GM18499 (cell line): ENCODE data around the gene PAWR.
"Not testable (repeated sequence)": the region's sequence is repeated elsewhere in the genome, so short reads cannot be mapped to it uniquely, and the experiment has no call there.

Experiments
- ATAC-seq: cut with Tn5 transposase; IDR thresholded peaks from one replicate; pipeline ENCODE4 v1.9.1; 2021; ENCODE audit warnings: moderate number of reproducible peaks; ENCODE audit not compliant: insufficient read depth, unreplicated experiment

PAWR gene

DNA sequence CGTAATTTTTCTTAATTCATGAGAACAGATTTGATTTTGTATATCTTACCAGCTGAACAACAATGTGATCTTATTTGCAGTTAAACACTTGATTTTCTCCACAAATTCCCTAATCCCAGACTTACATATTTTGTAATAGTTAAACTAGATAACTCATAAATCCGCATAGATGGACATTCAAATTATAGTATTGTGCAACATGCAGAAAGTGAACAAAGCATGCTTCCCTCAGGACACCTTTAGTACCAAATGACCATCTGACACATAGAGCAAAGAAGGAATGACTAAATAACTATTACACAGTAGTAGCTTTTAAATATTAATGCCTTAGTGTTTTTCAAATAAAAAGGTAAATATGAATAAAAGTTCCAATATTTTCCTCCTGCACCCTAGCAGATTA, 88.9 kb downstream of the PAWR start:
- no peak for ATAC-seq

DNA sequence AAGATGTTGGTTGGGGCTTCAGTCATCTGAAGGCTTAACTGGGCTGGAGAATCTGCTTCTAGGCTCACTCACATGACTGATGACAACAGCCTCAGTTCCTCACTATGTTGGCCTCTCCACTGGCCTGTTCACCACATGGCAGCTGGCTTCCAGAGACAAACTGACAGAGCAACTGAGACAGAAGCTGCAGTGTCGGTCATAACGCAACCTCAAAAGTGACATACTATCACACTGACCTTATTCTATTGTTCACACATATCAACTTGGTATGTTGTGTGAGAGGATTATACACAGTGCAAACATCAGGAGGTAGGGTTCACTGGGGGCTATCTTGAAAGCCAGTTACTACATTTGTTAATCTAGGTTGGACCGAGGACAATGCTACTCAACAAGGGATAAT, 92.9 kb downstream of the PAWR start:
- ATAC-seq: no peak

DNA sequence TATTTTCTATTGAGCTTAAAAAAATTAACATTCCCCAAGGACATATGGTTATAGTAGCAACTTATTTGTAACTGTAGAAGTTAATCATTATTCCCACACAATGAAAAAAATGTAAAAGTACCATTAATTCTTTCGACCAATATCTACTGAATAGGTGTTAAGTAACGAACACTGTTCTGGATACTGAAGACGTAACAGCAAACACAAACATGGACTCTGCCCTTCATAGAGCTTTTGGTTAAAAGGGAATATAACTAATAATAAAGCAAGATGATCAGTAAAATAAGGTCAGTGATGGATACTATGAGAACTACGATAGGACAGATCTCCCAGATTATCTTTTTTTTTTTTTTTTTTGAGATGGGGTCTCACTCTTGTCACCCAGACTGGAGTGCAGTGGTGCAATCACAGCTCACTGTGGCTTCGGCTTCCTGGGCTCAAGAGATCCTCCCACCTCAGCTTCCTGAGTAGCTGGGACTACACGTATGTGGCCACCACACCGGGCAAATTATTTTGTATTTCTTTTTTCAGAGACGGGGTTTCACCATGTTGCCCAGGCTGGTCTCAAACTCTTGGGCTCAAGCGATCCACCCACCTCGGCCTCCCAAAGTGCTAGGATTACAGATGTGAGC, 93.9 kb downstream of the PAWR start:
- ATAC-seq: no peak

DNA sequence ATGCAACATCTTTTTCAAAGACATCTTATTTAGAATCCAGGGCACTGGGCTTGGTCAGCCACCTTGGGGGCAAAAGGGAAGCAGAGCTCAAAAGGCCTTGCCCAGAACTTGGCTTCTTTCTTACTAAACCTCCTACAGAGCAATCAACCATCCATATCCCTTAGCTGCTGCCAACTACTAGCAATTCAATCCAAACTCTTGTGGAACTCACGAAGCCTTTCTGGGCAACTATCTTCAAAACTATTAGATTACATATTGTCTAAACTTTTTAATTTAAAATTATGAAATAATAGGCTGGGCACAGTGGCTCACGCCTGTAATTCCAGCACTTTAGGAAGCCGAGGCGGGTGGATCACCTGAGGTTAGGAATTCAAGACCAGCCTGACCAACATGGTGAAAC, 95.5 kb downstream of the PAWR start:
- ATAC-seq: no peak

DNA sequence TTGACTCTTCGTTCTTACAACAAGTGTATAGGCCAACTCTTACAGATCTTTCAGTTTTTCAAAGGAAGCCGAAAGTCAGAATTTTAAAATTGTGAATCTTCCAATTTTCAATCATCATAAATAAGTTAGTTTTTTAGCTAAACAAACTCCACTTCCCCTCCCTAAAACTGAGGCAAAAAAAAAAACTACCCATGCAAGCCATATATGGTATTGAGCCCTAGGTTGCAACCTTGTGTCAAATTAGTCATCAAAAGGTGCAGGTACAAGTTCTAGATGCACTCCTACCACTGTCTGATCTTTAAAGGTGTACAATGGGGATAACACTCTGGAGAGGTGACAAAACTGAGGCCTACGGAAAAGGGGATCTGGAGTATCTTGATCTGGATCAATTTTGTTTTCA, 97.9 kb downstream of the PAWR start:
- no peak for ATAC-seq

DNA sequence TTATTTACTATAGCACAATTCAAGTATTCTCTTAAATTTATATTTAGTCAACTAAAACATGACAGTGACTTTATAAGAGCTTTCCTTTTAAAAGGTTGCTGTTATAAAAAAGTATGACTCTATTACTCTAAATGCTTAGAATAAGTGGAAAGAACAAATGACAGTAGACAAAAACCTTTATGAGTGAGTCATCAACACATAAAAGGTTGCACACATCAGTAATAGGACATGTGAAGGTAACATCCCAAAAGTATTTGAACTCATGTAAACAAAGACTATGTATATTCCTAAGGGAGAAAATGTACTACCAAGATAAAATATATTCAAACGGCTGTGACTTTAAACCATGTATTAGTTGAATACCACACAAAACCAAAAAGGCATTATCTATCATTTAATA, 98.8 kb downstream of the PAWR start:
- ATAC-seq: no peak

DNA sequence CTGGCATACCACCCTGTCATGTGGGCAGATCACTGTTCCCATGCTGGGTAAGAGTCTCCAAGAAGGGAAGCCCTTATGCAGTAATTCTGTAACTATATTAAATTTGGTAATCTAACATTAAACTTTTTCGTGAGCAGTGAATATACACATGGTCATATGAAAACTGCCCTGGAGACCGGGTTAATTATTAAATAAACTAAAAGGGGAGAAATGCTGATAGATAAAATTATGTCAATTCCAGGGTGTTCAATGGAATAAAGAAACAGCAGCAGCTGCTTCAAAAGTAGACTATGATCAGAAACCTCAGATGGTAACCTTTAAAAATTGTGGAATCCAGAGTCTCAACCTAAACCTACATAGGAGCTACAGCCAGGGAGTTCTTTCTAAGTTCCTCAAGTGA, 100.0 kb downstream of the PAWR start:
- ATAC-seq: no peak

DNA sequence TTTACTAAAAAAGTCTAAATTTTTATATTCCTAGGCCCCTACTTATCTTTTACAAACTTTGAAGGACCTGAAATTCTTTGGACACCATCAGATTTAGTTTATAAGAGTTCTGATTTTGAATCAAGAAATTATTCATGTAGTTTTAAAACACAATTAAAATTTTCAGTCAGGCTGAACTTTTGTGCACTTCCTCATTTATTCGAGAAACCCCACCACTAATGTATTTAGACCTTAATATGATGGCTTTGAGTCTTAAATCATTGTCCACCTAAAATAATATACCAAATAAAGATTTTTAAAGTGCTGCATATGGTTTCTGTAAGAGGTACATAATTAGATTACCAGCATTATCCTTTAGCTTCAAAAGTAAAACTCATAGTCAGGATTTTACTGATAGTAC, 103.4 kb downstream of the PAWR start:
- ATAC-seq: no peak

DNA sequence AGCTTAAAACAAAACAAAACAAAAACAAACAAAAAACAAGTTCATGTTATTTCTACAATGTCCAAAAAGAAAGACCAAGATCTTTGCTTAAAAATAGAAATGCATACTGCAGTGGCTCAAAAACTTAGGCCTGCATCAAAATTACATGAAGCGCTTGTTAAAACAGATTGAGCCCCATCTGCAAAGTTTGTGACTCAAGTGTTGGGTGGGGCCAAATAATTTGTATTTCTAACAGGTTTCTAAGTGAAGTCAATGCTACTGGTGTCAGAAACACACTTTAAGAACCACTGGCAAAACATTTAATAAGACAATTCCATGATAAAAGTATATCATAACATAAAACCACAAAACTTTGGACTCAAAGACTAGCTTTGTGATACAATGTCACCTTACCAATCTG, 105.6 kb downstream of the PAWR start:
- no peak for ATAC-seq

DNA sequence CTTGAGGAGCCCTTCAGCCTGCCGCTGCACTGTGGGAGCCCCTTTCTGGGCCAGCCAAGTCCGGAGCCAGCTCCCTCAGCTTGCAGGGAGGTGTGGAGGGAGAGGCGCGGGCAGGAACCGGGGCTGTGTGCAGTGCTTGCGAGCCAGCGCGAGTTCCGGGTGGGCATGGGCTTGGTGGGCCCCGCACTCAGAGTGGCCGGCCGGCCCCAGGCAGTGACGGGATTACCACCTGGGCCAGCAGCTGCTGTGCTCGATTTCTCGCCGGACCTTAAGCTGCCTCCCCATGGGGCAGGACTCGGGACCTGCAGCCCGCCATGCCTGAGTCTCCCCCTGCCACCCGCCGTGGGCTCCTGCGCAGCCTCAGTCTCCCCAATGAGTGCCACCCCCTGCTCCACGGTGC, 116.9 kb downstream of the PAWR start:
- no peak for ATAC-seq

DNA sequence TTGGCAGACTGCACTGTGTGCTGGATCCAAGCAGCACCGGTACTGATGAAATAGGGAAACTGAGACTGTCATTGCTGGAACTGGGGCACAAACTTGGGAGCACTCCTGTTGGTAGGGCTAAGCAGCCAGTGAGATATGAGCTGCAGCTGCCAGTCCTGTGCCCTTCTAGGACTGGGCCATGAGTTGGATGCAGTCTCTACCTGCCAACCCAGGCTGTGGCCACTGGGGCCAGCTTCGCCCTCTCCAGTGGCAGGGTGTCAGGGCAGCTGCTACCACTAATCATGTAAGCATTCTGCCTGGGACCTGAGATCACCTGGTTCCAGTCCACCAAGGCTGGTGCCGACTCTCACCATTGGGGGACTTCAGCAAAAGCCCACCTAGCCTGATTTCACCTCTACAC, 121.1 kb downstream of the PAWR start:
- no peak for ATAC-seq

DNA sequence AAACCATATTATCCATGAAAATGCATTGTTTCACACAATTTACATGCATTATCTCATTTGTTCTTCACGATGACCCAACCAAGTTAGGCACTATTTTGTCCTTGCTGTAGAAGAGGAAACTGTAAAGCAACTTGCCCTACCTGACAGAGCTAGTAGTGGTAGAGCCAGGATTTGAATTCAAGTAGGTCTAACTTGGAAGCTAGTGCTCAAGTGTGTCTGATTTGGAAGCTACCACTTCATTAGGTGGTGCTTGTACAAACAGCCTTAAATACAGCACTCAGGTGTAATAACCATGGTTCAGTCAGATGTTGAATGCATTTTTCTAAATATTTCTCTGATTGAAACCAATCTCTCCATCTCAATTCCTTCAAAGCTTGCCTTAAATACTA, 123.6 kb downstream of the PAWR start:
- ATAC-seq: no peak

DNA sequence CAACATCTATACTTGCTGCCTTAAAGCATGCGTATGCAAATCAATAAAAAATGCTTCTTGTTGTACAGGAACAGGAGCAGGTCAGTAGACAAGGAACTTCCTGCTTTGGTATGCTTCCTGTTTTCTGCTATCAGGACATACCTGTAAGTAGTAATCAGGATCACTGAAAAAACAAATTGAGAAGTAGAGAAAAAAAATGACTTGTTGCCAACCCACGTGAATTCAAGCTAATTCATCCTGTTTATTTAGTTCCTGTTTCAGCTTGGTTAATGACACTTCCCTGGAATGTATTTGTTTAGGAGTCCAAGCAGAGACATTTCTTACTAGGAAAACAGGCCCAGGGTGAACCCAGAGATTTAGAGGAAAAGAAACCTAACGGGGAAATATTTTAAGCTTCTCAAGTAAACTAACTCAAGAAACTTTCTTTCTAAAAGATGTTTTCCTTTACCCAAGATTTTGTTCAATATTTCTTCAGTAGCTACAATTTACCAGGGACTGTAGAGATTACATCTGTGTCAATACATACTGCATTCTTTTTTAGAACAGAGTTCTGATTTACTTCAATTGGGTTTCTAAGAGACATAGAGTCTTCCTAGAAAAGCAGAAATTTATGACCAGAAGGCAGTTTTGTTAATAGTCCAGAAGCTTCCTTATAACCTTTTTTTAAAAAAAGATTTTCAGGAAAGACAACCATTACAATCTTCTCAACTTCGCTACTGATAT, 124.2 kb downstream of the PAWR start:
- no peak for ATAC-seq

DNA sequence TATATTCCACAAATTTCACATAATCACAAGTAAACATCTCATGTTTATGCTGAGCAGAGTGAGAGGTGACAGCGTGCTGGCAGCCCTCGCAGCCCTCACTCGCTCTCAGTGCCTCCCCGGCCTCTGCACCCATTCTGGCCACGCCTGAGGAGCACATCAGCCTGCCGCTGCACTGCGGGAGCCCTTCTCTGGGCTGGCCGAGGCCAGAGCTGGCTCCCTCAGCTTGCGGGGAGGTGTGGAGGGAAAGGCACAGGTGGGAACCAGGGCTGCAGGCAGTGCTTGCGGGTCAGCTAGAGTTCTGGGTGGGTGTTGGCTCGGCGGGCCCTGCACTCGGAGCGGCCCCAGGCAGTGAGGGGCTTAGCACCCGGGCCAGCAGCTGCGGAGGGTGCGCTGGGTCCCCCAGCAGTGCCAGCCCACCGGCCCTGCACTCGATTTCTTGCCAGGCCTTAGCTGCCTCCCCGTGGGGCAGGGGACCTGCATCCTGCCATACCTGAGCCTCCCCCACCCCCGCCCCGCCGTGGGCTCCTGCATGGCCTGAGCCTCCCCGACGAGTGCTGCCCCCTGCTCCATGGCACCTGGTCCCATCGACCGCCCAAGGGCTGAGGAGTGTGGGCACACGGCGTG, 125.9 kb downstream of the PAWR start:
- not testable (repeated sequence) for ATAC-seq

DNA sequence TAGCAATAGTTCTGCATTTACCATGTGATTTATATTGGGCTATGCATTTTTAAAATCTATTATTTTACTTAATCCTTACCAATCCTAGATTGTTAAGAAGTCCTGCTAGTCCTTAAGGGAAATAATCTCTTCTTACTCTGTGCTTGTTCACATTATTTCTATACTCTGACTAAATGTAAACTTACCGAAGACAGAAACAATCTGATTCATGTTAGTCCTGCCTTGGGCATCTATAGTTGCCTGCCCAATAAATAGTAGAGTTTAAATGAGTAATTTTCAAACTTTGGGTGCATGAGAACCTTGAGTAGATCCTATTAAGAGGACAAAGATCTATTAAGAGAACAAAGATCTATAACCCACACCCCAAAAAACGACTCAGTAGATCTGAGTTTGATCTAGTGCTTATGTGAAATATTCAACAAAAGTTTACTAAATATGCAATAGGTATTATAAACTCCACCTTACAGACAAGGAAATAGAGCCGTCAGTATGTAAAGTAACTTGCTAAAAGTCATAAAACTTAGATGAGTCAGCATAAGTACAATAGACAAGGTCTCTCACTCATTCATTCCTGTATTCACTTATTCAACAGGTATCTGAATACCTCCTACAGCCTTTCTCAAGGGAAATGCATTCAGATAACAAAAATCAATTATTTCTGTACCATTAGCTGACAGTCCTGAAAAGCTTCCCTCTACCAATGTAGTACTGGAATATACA, 127.6 kb downstream of the PAWR start:
- no peak for ATAC-seq

DNA sequence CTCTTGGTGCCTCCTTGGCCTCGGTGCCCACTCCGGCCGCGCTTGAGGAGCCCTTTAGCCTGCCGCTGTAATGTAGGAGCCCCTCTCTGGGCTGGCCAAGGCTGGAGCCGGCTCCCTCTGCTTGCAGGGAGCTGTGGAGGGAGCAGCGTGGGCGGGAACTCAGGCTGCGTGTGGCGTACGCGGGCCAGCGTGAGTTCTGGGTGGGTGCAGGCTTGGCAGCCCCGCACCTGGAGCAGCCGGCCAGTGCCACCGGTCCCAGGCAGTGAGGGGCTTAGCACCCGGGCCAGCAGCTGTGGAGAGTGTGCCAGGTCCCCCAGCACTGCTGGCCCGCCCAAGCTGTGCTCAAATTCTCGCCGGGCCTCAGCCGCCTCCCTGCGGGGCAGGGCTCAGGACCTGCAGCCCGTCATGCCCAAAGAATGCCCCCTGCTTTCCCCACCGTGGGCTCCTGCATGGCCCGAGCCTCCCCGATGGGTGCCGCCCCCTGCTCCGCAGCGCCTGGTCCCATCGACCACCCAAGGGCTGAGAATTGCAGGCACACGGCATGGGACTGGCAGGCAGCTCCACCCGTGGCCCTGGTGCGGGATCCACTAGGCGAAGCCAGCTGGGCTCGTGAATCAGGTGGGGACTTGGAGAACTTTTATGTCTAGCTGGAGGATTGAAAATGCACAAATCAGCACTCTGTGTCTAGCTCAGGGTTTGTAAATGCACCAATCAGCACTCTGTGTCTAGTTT, 129.2 kb downstream of the PAWR start:
- ATAC-seq: no peak

DNA sequence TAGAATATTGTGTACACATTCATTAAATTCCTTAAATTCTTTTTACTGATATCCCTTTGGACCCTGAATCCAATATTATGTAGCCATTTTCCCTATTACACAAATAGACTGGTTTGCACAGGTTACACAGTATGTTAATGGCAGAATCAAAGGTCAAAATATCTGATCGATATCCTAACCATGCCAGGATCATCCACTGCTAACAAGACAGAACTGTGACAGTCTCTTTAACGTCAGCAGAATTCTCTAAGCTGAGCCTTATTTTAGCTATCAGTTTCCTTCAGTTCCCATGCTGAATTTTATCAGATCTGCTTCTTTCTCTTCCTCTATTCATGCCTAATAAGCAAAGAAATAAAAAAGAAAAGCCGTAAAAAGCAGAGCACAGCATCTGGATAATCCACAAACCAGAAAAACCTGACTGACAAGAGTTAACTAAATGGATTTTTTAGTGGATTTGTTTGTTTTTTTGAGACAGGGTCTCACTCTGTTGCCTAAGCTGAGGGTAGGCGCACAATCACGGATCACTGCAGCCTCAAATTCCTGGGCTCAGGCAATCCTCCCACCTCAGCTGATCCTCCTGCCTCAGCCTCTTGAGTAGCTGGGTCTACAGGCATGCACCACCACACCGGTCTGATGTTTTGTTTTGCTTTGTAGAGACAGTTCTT, 130.4 kb downstream of the PAWR start:
- no peak for ATAC-seq

DNA sequence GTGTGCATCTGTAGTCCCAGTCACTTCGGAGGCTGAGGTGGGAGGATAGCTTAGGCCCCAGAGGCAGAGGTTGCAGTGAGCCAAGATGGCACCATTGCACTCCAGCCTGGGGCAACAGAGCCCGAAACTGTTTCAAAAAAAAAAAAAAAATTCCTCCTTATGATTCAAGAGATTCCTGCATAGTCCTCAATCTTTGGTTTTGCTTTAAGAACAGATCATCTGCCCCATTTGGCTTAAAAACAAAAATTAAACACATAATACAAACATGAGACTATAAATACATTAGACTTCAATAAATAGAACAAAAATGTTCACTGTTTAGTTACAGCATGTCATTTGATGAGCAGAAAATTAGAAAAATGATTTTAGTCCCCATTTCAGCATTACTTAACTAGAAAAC, 131.2 kb downstream of the PAWR start:
- no peak for ATAC-seq

DNA sequence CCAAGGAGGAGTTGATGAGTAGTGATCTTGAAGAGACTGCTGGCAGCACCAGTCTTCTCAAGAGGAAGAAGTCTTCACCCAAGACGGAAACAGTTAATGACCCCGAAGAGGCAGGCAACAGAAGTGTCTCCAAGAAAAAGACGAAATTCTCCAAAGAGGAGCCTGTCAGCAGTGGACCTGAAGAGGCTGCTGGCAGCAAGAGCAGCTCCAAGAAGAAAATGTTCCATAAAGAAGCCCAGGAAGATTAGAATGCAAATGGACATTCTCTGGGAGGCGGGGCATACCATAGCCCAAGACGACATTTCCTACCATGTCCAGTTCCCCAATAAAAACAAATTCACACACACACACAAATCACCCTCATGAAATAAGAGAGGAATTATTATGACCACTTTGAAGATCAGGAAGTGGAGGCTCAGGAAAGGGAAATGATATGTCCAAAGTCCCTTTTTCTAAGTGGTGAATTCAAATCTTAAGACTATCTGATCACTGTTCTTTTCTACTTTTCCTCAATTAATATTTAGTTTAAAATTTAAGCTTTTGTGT, 131.8 kb downstream of the PAWR start:
- ATAC-seq: no peak
